HK-2 (cell line): ENCODE data around the gene ALG10B.
"Not testable (repeated sequence)": the region's sequence is repeated elsewhere in the genome, so short reads cannot be mapped to it uniquely, and the experiment has no call there.

Experiments
- DNase-seq: peaks from one replicate; pipeline ENCODE4 v3.0.0-alpha.2; 2018; ENCODE audit not compliant: unreplicated experiment

ALG10B gene, protein sequence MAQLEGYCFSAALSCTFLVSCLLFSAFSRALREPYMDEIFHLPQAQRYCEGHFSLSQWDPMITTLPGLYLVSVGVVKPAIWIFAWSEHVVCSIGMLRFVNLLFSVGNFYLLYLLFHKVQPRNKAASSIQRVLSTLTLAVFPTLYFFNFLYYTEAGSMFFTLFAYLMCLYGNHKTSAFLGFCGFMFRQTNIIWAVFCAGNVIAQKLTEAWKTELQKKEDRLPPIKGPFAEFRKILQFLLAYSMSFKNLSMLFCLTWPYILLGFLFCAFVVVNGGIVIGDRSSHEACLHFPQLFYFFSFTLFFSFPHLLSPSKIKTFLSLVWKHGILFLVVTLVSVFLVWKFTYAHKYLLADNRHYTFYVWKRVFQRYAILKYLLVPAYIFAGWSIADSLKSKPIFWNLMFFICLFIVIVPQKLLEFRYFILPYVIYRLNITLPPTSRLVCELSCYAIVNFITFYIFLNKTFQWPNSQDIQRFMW

DNA sequence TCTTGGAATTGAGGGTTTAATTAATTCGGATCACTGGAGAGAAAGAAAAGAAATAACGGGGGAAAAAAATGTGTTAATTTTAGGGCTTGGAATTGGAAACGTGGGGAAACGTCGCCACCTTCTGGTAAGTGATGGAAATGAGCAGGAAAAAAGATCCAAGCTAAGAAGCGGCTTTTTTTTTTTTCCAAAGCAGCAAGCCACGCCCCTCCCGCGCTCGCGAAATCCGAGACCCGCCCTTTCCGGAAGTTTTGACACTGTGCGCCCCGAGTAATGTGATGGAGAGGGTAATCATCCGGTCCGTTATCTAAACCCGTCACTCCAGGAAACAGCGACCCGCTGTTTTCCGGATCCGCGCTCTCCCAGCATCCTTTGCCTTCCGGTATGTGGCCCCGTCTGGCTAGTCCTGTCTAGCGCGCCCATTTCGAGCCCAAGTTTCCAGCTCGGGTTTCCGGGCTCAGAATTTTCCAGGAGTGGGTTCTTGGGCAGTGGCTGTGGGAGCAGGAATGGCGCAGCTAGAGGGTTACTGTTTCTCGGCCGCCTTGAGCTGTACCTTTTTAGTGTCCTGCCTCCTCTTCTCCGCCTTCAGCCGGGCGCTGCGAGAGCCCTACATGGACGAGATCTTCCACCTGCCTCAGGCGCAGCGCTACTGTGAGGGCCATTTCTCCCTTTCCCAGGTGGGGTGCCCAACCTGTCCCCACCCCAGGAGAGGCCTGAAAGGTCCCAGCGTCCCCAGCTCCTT is at the start of gene ALG10B:
TSS of gene ALG10B (plus strand) at position 384 of the 739 bp plus-strand sequence. CDS start at position 504, 120 bp downstream.
- DNase-seq = peak; percentile 95

DNA sequence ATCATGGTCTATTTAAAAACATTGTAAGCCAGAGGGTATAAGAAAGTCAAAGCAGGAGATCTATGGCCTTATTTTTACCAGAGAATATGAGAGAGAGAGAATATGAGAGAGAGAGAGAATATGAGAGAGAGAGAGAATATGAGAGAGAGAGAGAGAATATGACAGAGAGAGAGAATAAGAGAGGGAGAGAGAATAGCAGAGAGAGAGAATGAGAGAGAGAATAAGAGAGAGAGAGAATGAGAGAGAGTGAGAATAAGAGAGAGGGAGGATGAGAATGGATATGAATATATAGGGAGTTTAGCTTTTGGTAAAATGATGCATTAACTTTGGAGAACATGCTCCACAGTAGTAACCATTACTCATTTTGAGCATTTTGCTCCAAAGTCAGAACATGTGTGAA is 48.0 kb upstream of the ALG10B start:
- no peak for DNase-seq

DNA sequence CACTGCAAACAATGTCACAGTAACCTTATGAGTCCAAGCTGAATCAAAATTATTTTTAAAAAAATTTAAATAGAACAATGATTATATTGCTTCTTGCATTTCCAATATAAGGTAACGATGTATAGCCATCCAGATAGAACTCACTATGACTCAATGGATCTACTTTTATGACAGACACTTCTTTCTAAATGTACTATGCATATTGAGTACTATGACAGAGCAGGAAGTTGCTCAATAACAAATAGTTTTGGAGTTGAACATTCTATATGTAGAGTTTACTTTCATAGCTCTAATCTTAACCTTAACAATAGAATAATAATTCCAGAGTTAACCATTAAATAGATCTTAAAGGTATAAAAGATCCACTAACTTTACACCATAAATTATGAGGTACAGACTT is 46.7 kb upstream of the ALG10B start:
- DNase-seq = no peak

DNA sequence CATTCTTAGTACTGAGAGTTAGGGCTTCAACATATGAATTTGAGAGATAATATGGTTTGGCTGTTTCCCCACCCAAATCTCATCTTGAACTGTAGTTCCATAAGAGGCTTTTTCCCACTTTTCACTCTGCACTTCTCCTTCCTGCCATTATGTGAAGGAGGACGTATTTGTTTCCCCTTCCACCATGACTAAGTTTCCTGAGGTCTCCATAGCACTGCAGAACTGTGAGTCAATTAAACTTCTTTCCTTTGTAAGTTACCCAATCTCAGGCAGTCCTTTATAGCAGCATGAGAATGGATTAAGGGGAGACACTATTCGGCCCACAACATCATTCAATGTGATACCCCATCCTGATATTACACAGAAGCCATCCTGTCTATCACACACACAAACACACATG is 36.8 kb upstream of the ALG10B start:
- no peak for DNase-seq

DNA sequence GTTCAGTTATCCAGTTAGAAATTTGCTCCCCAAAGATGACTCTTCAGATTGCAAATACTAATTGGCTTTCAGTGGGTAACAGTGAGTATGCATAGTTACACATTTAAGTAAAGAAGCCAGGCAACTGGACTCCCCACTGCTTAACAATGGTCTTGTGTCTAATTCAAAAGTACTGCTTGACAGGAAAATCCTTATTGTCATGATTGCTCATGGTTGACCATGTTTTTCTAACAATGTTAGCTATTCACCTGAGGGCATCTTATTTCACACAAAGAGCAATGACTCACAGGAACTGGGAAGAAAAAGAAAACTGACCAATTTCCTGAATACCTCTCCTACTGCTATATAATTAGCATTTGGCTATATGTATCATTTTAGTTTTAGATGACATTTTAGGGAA is 33.7 kb upstream of the ALG10B start:
- DNase-seq = no peak

DNA sequence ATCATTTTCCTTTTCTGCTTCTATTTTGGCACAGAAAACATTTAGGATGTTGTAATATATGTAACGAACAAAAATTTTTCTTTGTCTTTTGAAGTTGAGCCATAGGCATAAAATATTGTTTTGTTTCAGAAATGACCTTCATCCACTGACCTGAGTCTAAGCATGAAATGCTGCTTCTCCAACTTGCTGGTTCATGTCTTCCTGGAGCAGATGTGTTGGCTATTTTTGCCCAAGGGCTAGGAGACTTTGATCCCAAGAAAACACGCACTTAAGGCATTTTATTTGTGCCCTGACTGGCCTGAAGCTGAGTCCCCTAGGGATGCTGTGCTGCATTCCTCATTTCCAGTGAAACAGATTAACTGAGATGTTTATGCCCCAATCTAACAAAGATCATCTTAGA is 27.2 kb upstream of the ALG10B start:
- no peak for DNase-seq

DNA sequence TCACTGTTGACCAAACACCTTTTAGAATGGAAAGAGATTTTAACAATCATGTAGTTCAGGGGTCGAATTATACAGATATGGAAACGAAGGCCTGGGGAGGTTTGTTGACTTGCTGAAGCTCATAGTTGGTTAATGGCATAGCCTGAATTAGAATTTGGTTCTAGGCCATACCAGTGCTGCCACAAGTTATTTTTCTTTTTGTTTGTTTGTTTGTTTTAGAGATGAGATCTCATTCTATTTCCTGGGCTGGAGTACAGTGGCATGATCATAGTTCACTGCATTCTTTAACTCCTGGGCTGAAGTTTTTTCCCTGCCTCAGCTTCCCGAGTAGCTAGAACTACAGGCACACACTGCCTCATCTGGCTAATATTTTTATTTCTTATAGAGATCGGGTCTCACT is 25.4 kb upstream of the ALG10B start:
- DNase-seq = no peak

DNA sequence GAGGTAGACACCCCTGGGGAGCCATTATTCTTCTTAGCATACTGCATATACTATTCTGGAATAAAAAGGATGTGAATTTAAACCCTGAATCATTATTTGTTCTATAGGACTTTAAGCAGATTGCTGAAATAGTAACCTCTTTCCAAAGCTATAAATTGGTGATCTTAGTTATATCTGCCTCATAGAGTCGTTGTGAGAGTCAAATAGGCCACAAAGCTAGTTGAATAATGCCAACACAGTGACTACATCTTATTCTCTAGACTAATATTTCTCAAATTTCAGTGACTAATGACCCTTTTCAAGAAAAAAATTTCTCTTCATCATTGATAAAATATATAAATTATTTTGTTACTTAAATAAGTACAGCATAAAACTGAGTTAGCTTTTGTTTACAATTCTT is 13.6 kb upstream of the ALG10B start:
- not testable (repeated sequence) for DNase-seq

DNA sequence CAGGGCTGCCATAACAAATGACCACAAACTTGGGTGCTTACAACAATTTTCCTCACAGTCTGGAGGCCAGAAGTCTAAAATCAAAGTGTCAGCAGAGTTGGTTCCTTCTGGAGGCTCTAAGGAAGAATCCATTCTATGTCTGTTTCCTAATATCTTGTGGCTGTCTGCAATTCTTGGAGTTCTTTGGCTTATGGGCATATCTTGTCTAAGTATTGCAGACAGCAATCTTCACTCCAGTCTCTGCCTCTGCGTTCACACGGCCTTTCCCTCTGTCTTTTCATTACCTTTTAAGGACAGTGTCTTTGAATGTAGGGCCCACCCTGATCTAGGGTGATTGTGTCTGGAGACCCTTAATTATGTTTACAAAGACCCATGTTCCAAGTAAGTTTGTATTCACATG is 5.4 kb downstream of the ALG10B start:
- not testable (repeated sequence) for DNase-seq

DNA sequence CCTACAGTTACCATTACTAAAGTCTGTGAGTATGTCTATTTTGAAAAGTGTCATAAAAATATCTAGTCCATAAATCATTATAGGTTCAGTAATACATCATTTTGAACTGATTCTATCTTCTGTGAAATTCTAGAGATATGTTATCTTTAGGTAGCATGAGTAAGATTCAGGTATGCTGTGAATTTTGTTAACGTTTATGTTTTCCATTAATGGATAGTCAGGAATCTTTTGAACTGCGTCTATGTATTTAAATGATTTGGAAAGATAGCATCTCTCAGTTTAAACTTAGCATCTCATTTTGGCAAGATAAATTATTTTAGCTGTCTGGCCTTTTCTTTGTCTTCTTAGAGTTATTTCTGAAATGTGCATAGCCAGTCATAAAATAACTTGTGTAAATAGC is 8.3 kb downstream of the ALG10B start:
- DNase-seq = no peak

DNA sequence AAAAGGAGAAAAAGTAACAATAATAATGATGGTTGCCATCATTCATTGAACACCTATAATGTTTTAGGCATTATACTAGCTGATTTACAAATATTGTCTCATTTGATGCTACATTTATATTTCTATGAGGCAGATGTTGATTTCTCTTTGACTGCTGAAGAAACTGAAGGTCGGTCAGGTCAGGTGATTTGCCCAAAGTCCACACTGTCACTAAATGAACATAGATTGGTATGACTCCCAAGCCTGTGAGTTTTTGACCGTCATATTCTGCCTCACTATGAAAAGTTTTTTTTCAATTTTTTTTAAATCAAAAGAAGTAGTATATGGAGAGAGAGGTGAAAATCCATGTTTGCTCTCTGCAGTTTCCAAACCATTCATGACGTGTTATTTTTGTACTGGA is 10.8 kb downstream of the ALG10B start:
- no peak for DNase-seq

DNA sequence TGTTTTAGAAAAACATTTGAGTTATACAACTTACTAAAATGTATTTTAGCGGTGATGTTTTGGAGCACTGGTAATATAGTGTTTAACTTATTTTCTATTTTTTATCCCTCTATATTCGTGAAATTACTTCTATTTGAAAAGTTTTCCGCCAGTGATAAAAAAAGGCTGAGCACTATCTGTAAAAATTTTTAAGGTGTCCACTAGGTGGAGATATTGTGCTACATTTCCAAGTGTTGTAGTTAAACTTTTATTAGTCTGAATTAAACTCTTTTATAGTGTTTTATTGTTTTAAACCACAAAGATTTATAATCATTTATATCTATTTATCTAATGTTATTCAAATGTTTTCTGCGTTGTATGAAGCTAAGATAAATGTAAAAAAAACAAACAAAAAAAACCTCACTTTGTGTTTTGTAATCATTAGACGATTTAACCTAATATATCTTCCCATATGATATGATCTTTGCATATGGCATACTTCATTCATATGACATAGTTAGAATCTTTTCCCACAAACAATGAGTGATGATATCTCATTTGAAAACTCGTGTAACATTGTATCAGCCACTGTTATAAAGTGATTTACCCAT is 11.8 kb downstream of the ALG10B start:
- no peak for DNase-seq

DNA sequence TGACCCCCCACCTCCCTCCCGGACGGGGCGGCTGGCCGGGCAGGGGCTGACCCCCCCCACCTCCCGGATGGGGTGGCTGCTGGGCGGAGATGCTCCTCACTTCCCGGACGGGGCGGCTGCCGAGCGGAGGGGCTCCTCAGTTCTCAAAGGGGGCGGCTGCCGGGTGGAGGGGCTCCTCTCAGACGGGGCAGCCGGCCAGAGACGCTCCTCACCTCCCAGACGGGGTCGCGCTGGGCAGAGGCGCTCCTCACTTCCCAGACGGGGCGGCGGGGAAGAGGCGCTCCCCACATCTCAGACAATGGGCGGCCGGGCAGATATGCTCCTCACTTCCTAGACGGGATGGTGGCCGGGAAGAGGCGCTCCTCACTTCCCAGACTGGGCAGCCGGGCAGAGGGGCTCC is 13.8 kb downstream of the ALG10B start:
- not testable (repeated sequence) for DNase-seq

DNA sequence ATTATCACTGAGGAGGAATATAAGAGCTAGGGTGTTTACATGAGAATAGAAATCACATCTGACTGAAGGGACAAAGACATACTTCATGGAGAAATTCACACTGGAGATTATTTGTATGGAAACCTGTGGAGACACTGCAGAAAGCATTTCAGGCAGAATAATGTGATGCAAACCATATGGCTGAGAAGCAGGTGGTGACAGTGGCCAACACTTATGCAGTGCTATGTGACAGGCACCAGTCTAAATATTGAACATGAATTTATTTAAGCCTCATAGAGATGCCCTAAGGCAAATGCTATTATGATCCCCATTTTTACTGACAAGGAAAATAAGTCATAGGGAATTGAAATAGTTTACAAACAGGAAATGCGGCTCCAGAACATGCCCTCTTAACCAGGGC is 16.2 kb downstream of the ALG10B start:
- no peak for DNase-seq

DNA sequence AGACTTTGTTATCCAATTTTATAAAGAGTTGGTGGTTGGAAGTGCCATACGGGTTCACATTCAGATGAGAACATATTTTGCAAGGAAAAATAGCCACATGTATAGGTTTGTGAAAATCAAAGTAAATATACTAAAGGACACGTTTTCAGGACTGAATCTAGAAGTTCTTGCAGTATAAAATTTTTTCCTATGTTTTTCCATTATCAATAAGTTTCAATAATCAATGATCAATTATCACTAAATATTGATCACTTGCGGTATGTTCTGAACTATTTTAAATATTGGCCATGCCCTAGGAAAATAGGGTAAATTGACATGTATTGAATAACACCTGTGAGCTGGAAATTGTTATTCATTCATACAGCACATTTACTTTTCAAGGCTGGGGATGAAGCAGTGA is 25.9 kb downstream of the ALG10B start:
- no peak for DNase-seq

DNA sequence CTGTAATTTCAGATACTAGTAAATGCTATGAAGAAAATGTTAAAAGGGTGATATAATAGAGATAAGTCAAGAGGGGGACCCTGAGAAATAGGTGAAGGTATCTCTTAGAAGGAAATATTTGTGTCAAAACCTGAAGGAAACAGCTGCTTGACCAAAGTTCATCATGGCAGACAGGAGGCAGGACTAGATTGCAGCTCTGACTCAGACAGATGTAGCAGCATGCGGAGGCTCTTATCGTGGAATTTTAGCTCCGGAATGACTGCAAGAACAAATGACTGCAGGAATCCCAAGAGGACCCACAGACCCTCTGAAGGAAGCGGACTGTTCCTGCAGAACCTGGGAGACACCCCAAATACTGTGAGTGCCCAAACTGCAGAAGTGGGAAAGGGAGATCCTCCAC is 26.7 kb downstream of the ALG10B start:
- not testable (repeated sequence) for DNase-seq

DNA sequence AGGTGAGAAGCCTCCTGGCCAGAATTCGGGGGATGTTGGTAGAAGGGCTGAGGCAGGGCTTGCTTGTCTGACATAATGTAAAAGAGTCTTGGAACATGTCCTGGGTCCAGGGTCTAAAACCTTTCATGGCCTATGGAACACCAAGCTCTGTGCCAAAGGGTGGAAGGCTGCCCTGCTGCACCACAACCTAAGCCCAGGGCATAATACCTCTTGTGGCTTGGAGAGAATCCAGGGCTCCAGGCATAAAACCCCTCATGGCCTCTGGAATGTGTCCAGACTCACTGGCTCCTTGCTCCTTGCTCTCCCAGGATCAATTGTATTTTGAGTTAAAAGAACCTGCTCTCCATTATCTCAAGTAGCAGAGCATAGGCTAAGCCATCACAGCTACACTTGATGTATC is 27.3 kb downstream of the ALG10B start:
- DNase-seq = not testable (repeated sequence)

DNA sequence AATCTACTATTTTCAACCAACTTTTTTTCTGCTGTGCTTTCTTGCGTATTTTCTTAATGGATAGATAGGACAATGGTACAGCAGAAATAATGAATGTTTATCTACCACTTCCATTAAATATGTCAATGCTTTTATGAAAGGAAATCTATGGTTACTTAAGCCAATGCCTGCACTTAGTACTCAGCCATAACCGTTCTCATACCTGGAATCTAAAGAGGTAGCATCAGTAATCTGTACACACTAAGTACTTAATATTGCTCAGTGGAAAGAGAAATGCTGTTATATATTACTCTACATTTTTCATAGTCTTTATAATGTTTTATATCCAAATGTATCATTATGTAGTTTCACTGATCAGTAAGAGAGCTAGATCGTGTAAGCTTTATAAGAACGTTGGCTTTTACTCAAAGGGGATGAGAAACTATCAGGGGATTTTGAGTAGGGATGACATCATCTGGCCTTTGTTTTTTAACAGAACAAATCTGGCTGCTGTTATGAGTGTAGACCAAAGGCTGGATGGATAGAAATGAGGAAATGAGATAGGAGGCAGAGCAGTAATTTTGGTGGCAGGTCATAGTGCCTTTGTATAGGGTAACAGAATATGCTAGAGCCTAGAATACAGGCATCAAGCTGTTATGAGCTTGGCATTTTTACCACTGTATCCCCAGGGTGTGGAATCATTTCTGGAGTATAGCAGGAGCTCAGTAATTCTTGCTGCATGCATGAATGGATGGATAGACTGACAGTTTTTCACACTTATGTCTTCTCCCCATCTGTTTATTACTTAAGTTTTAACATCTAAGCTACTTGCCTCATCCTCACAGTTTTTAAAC is 34.0 kb downstream of the ALG10B start:
- no peak for DNase-seq

DNA sequence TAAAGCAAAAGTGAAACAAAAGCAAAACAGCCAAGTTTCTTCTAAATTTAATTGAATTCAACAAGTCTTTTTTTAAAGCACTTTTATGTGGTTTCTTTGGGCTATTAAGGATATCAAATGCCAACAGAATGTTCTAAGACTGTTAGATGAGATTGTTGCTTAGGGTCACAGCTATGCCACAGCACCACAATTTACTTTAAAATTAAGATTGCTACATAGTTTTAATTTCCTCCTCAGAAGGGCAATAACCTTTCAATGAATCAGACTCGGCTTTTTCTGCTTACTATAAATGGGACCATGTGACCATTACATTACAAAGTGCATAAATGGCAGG is 34.6 kb downstream of the ALG10B start:
- DNase-seq = not testable (repeated sequence)

DNA sequence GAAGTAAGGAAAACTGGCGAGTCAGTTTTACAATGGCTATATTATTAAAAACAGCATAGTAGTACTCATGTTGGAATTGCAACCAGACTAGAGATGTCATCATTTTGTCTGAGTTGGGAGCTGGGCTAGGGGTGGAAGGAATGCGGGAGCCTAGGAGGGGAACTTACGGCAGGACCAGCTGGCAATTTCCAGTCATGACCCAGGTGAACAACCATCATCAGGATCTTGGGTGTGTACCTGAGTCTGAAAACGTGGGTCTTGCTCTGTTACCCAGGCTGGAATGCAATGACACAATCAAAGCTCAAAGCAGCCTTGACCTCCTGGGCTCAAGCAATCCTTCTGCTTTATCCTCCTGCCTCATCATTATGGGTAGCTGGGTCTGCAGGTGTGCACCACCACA is 50.9 kb downstream of the ALG10B start:
- DNase-seq = no peak

DNA sequence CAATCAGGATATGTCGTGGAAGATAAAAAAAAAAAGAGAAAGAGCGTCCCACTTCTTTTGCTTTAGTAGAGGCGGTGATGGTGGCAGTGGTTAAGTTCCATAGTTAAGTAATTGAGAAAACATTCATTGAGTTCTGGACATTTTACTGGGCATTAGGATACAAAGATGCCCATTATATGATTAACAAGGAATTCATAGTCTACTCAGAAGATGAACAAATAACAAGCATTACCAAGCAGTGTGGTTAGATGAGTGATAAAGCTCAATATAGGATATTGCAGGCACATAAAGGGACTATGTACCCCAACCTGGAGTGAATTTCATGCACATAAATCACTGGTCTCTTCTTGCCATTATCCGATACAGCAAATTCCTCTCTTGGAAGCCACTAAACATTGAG is 53.7 kb downstream of the ALG10B start:
- DNase-seq = no peak

DNA sequence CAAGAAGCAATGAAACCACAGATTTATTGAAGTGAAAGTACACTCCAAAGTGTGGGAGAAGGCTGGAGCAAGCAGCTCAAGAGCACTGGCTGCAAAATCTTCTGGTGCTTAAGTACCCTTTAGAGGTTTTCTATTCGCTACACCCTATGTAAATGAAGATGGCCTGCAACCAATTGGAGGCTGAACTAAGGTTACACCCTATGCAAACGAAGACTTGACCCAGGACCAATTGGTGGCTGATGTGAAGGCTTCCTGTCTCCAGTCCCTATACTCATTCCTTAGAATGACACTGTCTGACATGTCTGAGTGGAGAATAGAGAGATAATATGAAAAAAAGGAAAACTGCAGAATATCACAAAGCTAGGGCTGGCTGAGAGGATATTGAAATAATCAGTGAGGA is 57.2 kb downstream of the ALG10B start:
- DNase-seq = no peak
